Measurements from ENCODE around the gene ZNF385B. TPM values are rescaled to one million over a fixed set of nuclear protein-coding genes. Genes with fewer than 3 reads are reported as not detected.

Gene ZNF385B
- total and polyA plus RNA-seq, 4 donors, result 3.0 to 7.2 (median 3.9) TPM

DNA sequence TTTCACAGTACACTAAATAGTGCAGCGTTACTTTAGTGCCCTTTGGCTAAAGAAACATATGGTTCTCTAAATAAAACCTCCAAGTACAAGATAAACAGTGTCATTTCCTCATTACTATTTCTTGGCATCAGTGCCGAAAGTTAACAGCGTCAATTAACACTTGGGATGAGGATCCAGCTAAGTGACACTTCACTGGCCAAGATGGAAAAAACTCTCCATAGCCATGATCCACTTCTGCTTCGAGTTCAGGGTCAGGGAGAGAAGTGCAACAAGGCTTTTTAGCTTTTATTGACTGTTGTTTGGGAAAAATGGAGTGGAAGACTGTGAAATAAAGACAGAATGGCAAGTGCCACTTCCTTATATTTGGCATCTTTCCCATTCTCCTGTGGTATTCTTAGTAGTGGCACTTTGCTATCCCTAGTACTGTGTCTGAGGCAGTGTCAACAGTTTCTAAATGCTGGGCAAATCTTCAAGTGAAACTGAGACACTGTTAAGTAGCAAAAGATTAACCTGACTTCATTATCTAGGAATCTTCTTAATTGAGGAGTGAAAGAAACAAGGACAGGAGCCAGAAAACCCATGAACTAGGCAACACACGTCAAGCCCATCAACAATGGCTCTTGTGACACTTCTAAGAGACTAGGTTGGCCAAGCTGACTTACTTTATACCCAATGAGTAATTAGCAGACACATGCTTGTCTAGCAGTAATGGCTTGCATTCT is 374.2 kb downstream of the ZNF385B start:
- H3K4me3 ChIP-seq (ENCODE audit: low read depth in 1 of 3, low read length in 3 of 3), result no peak overlapping the region
- no peak for DNase-seq (ENCODE audit: low spot score)
- H3K4me1 ChIP-seq (ENCODE audit: control insufficient read depth in 4 of 4, insufficient read depth in 4 of 4, low read length in 3 of 4), result no peaks in the 10 kb centered on the region
- H3K27ac ChIP-seq (ENCODE audit: low read depth in 1 of 2, low read length in 2 of 2), result no peak overlapping the region
- H3K9me3 ChIP-seq (ENCODE audit: control insufficient read depth in 4 of 4, low read length in 3 of 4), result no peaks in the 10 kb centered on the region
- WGBS, result 68% methylated on average over 5 of the region's 5 CpGs
- H3K9ac ChIP-seq (ENCODE audit: low read depth in 1 of 2, low read length in 2 of 2), result no peak overlapping the region
- no peaks in the 10 kb centered on the region for H3K27me3 ChIP-seq (ENCODE audit: control insufficient read depth in 4 of 4, insufficient read depth in 4 of 4, low read length in 3 of 4)
- H3K36me3 ChIP-seq (ENCODE audit: control insufficient read depth in 4 of 4, insufficient read depth in 3 of 4, low read depth in 1 of 4, low read length in 3 of 4), result peaks cover 0 to 9% (median 3%) of the 10 kb centered on the region in 4 donors
- TF ChIP-seq RAD21 (IDR thresholded peaks at IDR 0.05), result no peak
- no peak for TF ChIP-seq YY1 (IDR thresholded peaks at IDR 0.05)
- TF ChIP-seq RXRA (IDR thresholded peaks at IDR 0.05), result no peak

DNA sequence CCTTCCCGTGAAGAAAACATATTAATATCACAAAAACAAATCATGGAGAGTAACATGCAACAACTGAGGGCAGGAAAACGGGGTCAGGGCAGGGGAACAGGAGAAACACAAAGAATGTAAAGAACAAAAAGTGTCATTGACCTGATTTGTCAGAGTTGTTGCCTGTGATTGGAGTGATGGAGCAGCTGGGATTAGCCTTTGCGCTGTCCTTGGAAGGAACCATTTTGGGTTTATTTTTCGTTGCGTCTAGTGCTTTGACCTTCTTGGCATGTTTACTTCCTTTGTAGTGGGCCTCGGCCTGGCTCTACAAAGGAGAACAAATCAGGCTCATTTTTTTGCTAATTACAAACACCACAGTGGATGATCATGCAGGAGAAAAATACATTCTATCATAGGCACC is 378.3 kb downstream of the ZNF385B start:
- Histone ChIP-seq H3K27me3 (ENCODE audit: control insufficient read depth in 4 of 4, insufficient read depth in 4 of 4, low read length in 3 of 4) (no peaks in the 10 kb centered on the region), H3K27ac (ENCODE audit: low read depth in 1 of 2, low read length in 2 of 2) (no peak overlapping the region), H3K4me1 (ENCODE audit: control insufficient read depth in 4 of 4, insufficient read depth in 4 of 4, low read length in 3 of 4) (no peaks in the 10 kb centered on the region), H3K36me3 (ENCODE audit: control insufficient read depth in 4 of 4, insufficient read depth in 3 of 4, low read depth in 1 of 4, low read length in 3 of 4) (peaks cover 0 to 16% (median 5%) of the 10 kb centered on the region in 4 donors), H3K9ac (ENCODE audit: low read depth in 1 of 2, low read length in 2 of 2) (no peak overlapping the region), H3K9me3 (ENCODE audit: control insufficient read depth in 4 of 4, low read length in 3 of 4) (no peaks in the 10 kb centered on the region), H3K4me3 (ENCODE audit: low read depth in 1 of 3, low read length in 3 of 3) (no peak overlapping the region)
- TF ChIP-seq SP1 (IDR thresholded peaks at IDR 0.05) (no peak), JUND (IDR thresholded peaks at IDR 0.05) (no peak), TAF1 (conservative IDR thresholded peaks at IDR 0.05) (no peak), GABPA (IDR thresholded peaks at IDR 0.05 in 1 of 2, conservative IDR thresholded peaks at IDR 0.05 in 1 of 2) (no peak), FOXA2 (IDR thresholded peaks at IDR 0.05) (no peak), FOXA1 (IDR thresholded peaks at IDR 0.05) (no peak), NR2F2 (IDR thresholded peaks at IDR 0.05) (no peak)
- TF ChIP-seq, protein P1, sequence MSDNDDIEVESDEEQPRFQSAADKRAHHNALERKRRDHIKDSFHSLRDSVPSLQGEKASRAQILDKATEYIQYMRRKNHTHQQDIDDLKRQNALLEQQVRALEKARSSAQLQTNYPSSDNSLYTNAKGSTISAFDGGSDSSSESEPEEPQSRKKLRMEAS (IDR thresholded peaks at IDR 0.05), result no peak
- TF ChIP-seq, protein P2, sequence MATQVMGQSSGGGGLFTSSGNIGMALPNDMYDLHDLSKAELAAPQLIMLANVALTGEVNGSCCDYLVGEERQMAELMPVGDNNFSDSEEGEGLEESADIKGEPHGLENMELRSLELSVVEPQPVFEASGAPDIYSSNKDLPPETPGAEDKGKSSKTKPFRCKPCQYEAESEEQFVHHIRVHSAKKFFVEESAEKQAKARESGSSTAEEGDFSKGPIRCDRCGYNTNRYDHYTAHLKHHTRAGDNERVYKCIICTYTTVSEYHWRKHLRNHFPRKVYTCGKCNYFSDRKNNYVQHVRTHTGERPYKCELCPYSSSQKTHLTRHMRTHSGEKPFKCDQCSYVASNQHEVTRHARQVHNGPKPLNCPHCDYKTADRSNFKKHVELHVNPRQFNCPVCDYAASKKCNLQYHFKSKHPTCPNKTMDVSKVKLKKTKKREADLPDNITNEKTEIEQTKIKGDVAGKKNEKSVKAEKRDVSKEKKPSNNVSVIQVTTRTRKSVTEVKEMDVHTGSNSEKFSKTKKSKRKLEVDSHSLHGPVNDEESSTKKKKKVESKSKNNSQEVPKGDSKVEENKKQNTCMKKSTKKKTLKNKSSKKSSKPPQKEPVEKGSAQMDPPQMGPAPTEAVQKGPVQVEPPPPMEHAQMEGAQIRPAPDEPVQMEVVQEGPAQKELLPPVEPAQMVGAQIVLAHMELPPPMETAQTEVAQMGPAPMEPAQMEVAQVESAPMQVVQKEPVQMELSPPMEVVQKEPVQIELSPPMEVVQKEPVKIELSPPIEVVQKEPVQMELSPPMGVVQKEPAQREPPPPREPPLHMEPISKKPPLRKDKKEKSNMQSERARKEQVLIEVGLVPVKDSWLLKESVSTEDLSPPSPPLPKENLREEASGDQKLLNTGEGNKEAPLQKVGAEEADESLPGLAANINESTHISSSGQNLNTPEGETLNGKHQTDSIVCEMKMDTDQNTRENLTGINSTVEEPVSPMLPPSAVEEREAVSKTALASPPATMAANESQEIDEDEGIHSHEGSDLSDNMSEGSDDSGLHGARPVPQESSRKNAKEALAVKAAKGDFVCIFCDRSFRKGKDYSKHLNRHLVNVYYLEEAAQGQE (IDR thresholded peaks at IDR 0.05), result no peak
- TF ChIP-seq, protein P3, sequence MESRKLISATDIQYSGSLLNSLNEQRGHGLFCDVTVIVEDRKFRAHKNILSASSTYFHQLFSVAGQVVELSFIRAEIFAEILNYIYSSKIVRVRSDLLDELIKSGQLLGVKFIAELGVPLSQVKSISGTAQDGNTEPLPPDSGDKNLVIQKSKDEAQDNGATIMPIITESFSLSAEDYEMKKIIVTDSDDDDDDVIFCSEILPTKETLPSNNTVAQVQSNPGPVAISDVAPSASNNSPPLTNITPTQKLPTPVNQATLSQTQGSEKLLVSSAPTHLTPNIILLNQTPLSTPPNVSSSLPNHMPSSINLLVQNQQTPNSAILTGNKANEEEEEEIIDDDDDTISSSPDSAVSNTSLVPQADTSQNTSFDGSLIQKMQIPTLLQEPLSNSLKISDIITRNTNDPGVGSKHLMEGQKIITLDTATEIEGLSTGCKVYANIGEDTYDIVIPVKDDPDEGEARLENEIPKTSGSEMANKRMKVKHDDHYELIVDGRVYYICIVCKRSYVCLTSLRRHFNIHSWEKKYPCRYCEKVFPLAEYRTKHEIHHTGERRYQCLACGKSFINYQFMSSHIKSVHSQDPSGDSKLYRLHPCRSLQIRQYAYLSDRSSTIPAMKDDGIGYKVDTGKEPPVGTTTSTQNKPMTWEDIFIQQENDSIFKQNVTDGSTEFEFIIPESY (IDR thresholded peaks at IDR 0.05), result no peak
- TF ChIP-seq, protein P4, sequence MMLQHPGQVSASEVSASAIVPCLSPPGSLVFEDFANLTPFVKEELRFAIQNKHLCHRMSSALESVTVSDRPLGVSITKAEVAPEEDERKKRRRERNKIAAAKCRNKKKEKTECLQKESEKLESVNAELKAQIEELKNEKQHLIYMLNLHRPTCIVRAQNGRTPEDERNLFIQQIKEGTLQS (IDR thresholded peaks at IDR 0.05), result no peak
- WGBS, result 90% methylated on average over 6 of the region's 6 CpGs
- no peak for DNase-seq (ENCODE audit: low spot score)
